ACHN (cell line): Measurements from ENCODE around the gene FALEC.
A peak's percentile ranks its signal among the peaks of the same experiment; 100 is the strongest.

ENCODE experiments used
- DNase-seq: peaks from one replicate; pipeline ENCODE4 v3.0.0-alpha.2; 2015
- in situ Hi-C: cut with HindIII; loops from 2 replicates; pipeline ENCODE4 v1.10.0; 2017; ENCODE audit warnings: low sequenced_read_pairs, low pct_ligation_motif_present, low pct_unique_long_range_greater_than_20kb

FALEC gene

DNA sequence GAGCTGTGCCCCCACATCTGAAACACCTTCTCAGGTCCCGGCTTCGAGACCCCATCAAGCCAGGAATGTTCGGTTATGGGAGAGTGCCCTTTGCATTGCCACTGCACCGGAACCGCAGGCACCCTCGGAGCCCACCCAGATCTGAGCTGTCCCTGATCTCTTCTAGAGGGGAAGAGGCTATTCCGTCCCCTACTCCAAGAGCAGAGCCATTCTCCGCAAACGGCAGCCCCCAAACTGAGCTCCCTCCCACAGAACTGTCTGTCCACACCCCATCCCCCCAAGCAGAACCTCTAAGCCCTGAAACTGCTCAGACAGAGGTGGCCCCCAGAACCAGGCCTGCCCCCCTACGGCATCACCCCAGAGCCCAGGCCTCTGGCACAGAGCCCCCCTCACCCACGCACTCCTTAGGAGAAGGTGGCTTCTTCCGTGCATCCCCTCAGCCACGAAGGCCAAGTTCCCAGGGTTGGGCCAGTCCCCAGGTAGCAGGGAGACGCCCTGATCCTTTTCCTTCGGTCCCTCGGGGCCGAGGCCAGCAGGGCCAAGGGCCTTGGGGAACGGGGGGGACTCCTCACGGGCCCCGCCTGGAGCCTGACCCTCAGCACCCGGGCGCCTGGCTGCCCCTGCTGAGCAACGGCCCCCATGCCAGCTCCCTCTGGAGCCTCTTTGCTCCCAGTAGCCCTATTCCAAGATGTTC lies 38.0 kb downstream of the FALEC start:
- no peak for DNase-seq
- in situ Hi-C loops: no loop called here

DNA sequence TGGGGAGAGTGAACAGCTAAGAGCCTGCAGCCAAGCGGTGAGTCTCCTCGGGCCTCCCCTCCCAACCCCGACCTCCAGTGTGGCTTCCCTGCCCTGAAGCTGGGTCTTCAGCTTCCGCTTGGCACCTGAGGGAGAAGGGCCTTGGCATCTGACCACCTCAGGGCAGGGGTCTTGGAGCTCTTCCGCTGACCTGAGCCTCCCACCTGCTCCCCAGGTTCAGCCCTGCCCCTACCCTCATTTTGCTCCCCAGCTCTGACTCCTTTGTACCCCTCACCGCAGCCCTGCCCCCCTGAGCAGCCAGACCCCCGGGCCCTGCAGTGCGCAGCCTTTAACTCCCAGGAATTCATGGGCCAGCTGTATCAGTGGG lies 38.5 kb downstream of the FALEC start:
- DNase-seq: no peak
- in situ Hi-C loops: no loop called here

DNA sequence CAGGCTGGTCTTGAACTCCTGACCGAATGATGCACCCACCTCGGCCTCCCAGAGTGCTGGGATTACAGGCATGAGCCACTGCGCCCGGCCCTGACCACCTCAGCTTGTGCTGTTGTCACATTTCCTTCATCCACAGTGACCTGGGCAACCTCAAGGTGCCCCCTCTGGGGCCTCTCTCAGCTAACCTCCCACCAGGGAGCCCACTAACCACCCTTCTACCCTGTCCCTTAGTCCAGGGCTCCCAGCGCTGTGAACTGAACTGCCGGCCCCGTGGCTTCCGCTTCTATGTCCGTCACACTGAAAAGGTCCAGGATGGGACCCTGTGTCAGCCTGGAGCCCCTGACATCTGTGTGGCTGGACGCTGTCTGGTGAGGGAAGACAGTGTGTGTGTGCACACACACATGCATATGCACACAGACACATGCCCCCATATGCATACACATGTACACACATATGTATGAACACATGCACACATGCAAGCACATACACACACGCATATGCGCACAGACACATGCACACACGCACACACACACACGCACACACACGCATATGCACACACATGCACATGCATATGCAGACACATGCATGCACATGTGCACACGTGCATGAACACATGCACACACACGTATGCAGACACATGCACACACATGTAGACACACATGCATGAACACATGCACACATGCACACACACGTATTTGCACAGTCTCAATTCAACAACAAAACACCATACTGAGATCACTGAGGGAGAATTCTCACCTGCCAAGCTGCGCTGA lies 39.8 kb downstream of the FALEC start:
- in situ Hi-C loops: no loop called here

DNA sequence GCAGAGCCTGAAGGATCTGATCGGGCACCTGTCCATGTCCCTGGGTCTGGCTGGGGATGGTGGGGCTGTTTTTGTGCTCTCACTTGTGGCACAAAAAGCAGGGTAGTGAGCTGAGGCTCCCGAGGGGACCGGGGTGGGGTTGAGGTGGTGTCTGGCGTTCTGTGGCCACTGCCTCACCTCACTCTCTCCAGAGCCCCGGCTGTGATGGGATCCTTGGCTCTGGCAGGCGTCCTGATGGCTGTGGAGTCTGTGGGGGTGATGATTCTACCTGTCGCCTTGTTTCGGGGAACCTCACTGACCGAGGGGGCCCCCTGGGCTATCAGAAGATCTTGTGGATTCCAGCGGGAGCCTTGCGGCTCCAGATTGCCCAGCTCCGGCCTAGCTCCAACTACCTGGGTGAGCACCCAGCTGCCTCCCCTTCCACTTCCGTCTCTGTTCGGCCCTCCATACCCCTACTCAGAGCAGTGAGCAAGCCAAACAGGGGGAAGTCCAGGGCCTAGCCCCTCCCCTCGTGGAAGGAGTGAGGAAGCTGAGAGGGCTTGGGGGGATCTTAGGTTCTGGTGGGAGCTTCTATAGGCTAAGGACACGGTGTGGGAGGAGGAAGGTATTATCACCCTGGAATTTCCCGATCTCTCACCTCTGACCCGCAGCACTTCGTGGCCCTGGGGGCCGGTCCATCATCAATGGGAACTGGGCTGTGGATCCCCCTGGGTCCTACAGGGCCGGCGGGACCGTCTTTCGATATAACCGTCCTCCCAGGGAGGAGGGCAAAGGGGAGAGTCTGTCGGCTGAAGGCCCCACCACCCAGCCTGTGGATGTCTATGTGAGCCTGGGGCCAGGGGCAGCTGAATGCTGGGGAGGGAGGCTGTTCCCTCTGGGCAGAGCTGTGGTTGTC lies 40.7 kb downstream of the FALEC start:
- in situ Hi-C loops: no loop called here
- DNase-seq: no peak

More for the DNA sequence above, 39.8 kb downstream of the FALEC start:
- DNase-seq: no peak

DNA sequence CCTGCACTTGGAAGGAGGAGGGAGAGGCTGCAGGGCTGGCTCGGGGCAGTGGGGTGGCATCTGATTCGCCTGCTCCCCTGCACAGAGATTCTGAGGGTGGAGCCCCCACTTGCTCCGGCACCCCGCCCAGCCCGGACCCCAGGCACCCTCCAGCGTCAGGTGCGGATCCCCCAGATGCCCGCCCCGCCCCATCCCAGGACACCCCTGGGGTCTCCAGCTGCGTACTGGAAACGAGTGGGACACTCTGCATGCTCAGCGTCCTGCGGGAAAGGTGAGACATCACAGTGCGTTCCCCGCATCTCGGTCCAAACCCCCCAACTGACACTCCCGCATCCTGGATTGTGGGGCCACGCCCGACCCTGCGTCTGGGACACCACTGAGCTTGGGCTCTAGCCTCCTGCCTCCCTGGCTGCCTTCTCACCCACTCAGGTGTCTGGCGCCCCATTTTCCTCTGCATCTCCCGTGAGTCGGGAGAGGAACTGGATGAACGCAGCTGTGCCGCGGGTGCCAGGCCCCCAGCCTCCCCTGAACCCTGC lies 41.6 kb downstream of the FALEC start:
- in situ Hi-C loops: no loop called here
- no peak for DNase-seq

DNA sequence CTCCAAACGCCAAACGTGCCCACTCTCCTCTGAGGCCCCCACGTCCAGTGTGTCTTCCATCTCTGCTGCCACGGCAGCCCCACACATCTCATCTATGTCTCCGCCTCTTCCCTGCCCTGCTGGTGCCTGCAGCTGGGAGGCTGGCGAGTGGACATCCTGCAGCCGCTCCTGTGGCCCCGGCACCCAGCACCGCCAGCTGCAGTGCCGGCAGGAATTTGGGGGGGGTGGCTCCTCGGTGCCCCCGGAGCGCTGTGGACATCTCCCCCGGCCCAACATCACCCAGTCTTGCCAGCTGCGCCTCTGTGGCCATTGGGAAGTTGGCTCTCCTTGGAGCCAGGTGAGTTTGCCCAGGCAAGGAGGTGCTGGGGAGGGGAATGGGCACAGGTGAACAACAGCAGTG lies 42.3 kb downstream of the FALEC start:
- in situ Hi-C loops: no loop called here
- no peak for DNase-seq

DNA sequence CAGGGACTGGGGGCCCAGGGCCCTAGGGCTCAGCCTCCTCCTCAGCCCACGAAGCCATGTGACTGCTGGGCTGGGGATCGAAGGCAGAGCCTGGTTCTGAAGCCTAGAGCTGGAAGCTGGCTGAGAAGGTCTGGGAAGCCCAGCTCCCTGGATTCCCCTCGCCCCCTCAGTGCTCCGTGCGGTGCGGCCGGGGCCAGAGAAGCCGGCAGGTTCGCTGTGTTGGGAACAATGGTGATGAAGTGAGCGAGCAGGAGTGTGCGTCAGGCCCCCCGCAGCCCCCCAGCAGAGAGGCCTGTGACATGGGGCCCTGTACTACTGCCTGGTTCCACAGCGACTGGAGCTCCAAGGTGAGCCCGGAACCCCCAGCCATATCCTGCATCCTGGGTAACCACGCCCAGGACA lies 42.8 kb downstream of the FALEC start:
- in situ Hi-C loops: no loop called here
- no peak for DNase-seq

DNA sequence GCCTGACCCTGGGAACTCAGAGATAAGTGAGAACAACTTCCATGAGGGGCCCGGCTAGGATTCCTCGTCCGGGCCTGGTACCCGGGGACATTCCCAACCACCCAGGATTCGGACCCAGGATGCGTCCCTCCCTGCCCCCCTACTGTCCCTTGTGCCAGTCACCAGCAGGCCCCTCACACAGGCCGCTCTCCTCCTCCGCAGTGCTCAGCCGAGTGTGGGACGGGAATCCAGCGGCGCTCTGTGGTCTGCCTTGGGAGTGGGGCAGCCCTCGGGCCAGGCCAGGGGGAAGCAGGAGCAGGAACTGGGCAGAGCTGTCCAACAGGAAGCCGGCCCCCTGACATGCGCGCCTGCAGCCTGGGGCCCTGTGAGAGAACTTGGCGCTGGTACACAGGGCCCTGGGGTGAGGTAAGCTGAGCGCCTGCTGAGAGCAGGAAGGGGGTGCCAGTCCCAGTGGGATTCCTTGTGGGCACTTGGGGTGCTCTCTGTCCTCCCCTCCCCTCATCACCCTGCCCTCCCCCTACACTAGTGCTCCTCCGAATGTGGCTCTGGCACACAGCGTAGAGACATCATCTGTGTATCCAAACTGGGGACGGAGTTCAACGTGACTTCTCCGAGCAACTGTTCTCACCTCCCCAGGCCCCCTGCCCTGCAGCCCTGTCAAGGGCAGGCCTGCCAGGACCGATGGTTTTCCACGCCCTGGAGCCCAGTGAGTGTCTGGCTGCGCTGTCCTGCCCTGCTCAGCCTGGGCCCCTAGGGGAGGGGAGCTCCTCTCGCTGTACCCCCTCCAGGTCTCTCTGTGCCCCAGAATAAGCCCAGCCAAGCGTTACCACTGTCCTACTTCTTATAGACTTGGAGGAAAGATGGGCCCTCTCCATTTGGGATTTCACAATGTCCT lies 43.5 kb downstream of the FALEC start:
- DNase-seq: no peak

DNA sequence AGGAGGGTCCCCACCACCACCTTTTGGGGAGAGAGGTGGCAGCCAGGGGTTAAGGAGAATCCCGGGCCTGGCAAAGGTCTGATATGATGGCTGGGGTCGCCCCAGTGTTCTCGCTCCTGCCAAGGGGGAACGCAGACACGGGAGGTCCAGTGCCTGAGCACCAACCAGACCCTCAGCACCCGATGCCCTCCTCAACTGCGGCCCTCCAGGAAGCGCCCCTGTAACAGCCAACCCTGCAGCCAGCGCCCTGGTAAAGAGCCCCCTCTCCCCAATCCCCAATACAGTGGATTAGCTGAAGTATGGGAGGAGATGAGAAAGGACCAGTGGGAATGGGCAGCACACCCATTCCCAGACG lies 44.1 kb downstream of the FALEC start:
- in situ Hi-C loops: no loop called here

More for the DNA sequence above, 43.5 kb downstream of the FALEC start:
- in situ Hi-C loops: no loop called here

DNA sequence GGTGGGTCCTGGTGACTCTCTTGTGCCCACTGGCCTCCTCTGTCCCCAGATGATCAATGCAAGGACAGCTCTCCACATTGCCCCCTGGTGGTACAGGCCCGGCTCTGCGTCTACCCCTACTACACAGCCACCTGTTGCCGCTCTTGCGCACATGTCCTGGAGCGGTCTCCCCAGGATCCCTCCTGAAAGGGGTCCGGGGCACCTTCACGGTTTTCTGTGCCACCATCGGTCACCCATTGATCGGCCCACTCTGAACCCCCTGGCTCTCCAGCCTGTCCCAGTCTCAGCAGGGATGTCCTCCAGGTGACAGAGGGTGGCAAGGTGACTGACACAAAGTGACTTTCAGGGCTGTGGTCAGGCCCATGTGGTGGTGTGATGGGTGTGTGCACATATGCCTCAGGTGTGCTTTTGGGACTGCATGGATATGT lies 44.5 kb downstream of the FALEC start:
- peak; percentile 76 for DNase-seq
- in situ Hi-C loops: no loop called here

More for the DNA sequence above, 44.1 kb downstream of the FALEC start:
- no peak for DNase-seq

DNA sequence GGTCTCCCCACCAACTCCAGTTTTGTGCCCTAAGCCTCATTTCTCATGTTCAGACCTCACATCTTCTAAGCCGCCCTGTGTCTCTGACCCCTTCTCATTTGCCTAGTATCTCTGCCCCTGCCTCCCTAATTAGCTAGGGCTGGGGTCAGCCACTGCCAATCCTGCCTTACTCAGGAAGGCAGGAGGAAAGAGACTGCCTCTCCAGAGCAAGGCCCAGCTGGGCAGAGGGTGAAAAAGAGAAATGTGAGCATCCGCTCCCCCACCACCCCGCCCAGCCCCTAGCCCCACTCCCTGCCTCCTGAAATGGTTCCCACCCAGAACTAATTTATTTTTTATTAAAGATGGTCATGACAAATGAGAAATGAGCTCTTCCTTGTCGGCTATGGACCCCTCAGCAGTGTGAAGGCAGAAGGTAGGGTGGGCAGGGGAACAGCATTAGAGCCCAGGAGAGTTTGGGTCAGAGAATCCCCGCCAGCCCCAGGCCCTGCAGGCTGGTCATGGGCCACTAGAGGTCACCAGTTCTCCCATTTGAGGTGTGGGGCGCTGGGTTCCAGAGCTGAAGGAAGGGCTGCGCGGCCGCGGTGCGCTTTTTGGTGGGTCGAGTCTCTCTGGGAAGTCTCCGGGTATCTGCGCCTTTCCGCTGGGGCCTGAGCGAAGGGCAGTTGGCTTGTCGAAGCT lies 45.2 kb downstream of the FALEC start:
- peak; percentile 92 for DNase-seq
- in situ Hi-C loops: no loop called here

DNA sequence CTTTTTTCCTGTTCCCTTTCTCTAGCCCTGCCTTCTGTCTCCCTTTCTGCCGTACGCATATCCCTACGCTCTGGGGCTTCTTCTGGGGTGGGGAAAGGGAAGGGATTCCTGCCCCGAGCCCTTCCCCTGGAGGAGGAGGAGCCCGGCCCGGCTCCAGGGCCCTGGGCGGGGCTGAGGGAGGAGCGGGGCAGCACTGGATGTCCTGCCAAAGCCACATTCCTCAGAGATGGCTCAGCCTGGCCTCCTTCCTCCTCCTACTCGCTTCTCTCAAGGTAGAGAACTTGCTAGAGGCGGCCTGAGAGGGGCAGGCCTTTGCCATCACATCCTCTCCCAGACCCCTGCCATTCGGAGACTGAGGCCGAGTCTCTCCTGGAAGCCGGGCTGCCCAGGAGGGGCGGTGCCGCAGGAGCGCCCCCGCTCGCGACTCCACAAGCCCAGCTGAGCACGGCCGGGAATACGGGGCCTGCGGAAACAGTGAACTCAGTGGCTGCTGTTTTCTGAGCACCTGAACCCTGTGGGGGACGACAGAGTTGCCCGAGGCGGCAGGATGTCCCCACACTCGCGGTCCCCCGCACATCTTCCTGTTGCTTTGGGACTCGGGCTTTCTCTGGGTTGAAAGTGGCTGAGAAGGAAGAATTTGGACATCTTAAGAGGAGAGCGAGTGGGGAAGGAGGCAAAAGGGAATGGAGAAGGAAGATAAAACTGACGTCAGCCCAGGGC lies 45.9 kb downstream of the FALEC start:
- in situ Hi-C loops: no loop called here
- DNase-seq: peak; percentile 99

DNA sequence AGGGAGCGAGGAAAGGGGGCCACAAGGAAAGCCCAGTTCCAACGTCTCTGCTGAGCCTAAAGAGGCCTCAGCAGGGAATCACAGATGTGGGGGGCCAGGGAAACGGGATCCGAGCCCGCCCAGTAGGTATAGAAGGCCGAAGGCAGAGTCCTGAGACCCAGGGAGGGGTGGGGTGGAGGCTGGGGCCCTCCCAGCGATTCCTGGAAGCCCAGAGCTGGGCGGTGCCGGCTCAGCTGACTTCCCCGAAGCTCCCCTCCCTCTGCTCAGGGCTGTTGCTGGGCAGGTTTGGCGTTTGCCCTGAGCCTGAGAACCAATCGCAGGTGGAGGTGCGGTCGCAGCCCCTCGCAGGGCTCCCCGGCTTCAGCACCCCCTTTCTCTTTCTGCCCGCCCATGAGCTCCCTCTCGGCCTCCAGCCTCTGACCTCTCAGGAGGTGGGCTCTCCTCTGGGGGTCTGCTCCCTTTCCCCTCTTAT lies 46.5 kb downstream of the FALEC start:
- in situ Hi-C loops: no loop called here
- DNase-seq: peak; percentile 94

DNA sequence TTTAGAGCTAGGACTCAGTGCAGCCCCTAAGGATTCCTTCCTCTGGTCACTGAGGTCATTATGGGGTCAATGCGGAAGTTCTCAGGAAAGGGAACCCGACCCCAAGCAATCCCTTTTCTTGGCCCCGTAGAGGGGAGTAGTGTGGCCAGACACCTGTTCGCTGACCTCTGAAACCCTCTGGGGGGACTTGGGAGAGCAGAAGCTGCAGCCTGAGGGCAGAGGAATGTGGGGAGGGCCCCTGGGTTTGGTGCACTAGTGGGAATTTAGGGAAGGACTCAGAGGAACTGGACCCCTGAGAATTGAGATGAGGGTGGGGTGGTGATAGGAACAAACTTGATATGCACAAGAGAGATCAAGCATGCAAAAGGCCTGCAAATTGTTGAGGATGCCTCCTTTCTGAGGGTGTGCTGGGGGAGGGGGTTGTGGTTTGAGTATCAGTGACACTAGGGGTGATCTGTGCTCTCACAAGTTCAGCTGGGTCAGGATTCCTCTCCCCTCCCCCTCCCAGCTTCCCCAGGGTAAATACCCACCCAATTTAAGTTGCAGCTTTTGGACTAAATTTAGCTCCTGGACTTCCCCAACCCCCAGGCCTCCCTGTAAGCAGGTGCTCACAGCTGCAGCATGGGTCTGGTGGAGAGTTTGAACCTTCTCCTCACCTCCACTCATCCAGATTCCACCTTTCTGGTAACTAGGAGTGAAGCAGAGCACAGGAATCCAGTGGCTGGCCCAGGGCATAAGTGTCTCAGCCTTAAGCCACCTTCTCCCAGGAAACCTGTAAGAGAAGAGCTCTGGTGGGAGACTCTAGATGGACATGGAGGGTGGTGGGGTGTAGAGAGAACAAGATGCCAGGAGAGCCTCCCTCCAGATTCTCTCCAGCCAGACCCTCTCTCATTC lies 47.1 kb downstream of the FALEC start:
- DNase-seq: peak; percentile 26
- in situ Hi-C loops: no loop called here

DNA sequence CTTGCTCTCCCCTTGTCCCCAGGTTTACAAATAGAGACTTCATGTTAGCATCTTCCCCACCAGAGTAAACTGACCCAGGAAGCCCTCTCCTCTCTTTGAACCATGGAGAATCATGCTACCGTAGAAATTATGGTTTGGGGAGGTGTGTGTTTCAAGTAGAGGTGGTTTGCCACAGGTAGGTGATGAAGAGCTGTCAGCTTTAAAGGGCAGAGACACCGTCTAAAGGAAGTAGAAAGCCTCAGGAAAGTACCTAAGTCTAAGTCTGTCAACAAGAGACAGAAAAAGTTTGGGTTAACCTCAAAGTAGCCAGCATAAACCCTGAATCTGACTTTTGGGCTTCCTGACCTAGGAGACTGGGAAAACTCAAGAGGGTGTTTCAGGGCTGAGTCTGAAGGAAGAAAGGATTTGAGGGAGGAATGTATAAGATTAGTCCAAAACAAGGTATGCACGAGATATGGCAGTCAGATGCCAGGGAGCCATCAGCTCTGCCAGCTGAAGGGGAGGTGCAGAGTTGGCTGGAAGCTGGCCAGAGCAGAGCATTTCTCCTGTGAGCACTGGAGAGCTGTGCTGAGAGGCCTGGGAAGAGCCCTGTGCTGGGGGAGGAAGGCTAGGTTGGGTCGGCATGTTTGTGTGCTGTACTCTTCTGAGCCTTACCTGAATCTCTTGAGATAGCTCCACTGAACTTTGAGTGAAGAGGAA lies 47.9 kb downstream of the FALEC start:
- DNase-seq: peak; percentile 63
- in situ Hi-C loops: no loop called here
